Transverse colon (tissue), 4 donors: ENCODE measurements around the gene ALDH3B1. TPM values are rescaled to one million over a fixed set of nuclear protein-coding genes. Genes with fewer than 3 reads are reported as not detected.

Experiments
- DNase-seq: peaks from one replicate; pipeline ENCODE4 v3.0.0-alpha.2; 2019
- H3K27ac ChIP-seq, 4 donors: fragments of 200-600 bp; sonication (generic); 2 replicates each; pipeline ENCODE4 v1.5.1; 2016 to 2018; ENCODE audit warnings: inconsistent platforms in 4 of 4
- H3K27me3 ChIP-seq: fragments of 200-600 bp; sonication (generic); 2 replicates; pipeline ENCODE4 v1.5.1; 2017; ENCODE audit warnings: inconsistent platforms
- H3K36me3 ChIP-seq, 4 donors: fragments of 200-600 bp; sonication (generic); 2 replicates each; pipeline ENCODE4 v1.5.1; 2017 to 2019; ENCODE audit warnings: inconsistent platforms in 4 of 4
- H3K4me1 ChIP-seq, 4 donors: fragments of 200-600 bp; sonication (generic); 2 replicates each; pipeline ENCODE4 v1.5.1; 2017 to 2020; ENCODE audit warnings: inconsistent platforms in 4 of 4
- H3K4me3 ChIP-seq, 4 donors: fragments of 200-600 bp; sonication (generic); 1 replicate in 1 of 4; 2 replicates in 3 of 4; pipeline versions ENCODE4 v1.5.1 to v1.6.1; 2017 to 2019; ENCODE audit warnings: inconsistent platforms in 4 of 4
- H3K9me3 ChIP-seq, 2 donors: fragments of 200-600 bp; sonication (generic); 2 replicates each; pipeline ENCODE4 v1.5.1; 2017 to 2019; ENCODE audit warnings: inconsistent platforms in 2 of 2
- CTCF ChIP-seq, 5 experiments: fragments of 200-600 bp in 3 of 5; fragments of 450-650 bp in 2 of 5; sonication (generic) in 3 of 5; IDR thresholded peaks; 1 replicate in 2 of 5; 2 replicates in 3 of 5; pipeline ENCODE4 v1.5.1; 2016 to 2017; ENCODE audit warnings: antibody characterized with exemption in 5 of 5, inconsistent platforms in 3 of 5, mild to moderate bottlenecking in 2 of 5, moderate library complexity in 1 of 5
- EP300 ChIP-seq: sonication (generic); formaldehyde crosslinking; IDR thresholded peaks from one replicate; pipeline ENCODE4 v1.6.1; 2017; ENCODE audit warnings: antibody characterized with exemption, low read depth
- POLR2A ChIP-seq: fragments of 450-650 bp; IDR thresholded peaks from one replicate; pipeline ENCODE4 v1.6.1; 2016; ENCODE audit warnings: antibody characterized with exemption, mild to moderate bottlenecking, moderate library complexity
- POLR2AphosphoS5 ChIP-seq, 3 donors: sonication (generic); formaldehyde crosslinking; IDR thresholded peaks; one replicate each; pipeline ENCODE4 v1.6.1; 2016; ENCODE audit warnings: antibody characterized with exemption in 3 of 3
- WGBS, 2 donors: methylation state at CpG; one replicate each; pipeline ENCODE4 v1.1.5; 2018; ENCODE audit warnings: low coverage in 1 of 2; 5-methylcytosine and 5-hydroxymethylcytosine counted together
- in situ Hi-C, 4 donors: fragments of 200-750 bp; cut with MboI; loops; one replicate each; pipeline versions ENCODE4 v1.15.0 to v1.15.1; 2017; ENCODE audit warnings: low sequenced_read_pairs in 3 of 4, low pct_ligation_motif_present in 1 of 4, low pct_unique_long_range_greater_than_20kb in 1 of 4
- intact Hi-C: fragments of 100-400 bp; cut with DNase I; formaldehyde crosslinking; loops from one replicate; pipeline ENCODE4 v1.15.1; 2023; ENCODE audit warnings: low total_unique reads
- total RNA-seq, 4 donors: library from RNA; depleted of rRNA; stranded (reverse); fragments of >200 nt; gene quantifications; one replicate each; pipeline ENCODE4 v1.1.0, GENCODE V29; 2016

ALDH3B1 gene
- total RNA-seq, 4 donors from 2014 or later, result 12.1 to 14.9 (median 13.5) TPM

DNA sequence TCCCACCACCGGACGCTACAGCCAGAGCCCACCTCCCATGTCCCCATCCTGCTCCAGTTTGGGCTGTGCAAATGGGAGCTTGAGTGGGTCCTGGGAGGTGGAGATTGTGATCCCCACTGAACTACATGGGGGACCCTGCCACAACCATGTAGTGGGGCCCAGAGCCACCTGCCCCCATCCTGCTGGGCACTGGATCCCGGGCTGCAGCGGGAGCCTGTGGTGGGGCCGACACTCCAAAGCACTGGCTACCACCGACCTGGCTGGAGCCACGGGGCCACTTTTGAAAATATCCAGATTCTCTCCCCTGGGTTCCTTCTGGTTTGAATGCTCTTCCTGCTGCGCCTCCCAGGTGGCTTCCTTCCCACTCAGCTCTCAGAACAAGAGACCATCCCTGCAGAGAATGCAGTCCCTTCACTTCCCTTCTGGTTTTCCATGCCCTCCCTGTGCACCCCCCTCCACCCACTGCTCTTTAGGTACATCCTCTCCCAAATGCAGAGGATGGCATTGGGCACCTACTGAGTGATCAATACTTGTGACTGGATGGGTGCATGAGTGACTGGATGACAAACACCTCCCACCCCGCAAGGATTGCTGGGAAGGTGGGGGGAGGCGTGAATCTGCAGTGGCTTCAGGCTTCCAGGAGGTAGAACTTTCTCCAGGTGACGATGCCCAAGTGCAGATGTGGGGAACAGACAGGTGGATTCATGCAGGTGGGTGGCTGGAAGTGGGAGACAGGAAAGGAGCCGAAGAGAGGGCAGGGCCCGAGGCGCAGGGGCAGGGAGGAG, 5.4 kb upstream of the ALDH3B1 start:
- in situ Hi-C loops, result no loop called here
- Histone ChIP-seq H3K27me3 (no peaks in the 10 kb centered on the region), H3K4me3 (peak overlapping the region in 2 of 4 donors; percentile 66 to 85), H3K27ac (peak overlapping the region in 2 of 4 donors; percentile 89 to 91), H3K4me1 (peaks cover 15 to 40% (median 25%) of the 10 kb centered on the region in 4 donors), H3K36me3 (no peaks in the 10 kb centered on the region), H3K9me3 (no peaks in the 10 kb centered on the region)
- WGBS, 2 donors, result 78% methylated on average over 14 of the region's 14 CpGs; no CpG with 5 or more reads in 1 of the 2 donors
- DNase-seq, result no peak
- intact Hi-C loops, result loop anchor here (10.0 kb wide), 1 partner anchor 200 kb away; no protein-coding TSS in a partner anchor
- TF ChIP-seq EP300 (no peak), CTCF (IDR thresholded peaks at IDR 0.05) (no peak), POLR2A (no peak)

- Histone ChIP-seq H3K4me3 (no peak overlapping the region), H3K27ac (no peak overlapping the region), H3K4me1 (peaks cover 29 to 59% (median 42%) of the 10 kb centered on the region in 4 donors), H3K9me3 (no peaks in the 10 kb centered on the region), H3K36me3 (no peaks in the 10 kb centered on the region), H3K27me3 (no peaks in the 10 kb centered on the region)
- in situ Hi-C loops, result no loop called here
- WGBS, 2 donors, result 99% methylated on average over 7 of the region's 7 CpGs; no CpG with 5 or more reads in 1 of the 2 donors
- intact Hi-C loops, result loop anchor here (10.0 kb wide), 1 partner anchor 198 kb away; no protein-coding TSS in a partner anchor
- TF ChIP-seq EP300, result no peak
- TF ChIP-seq CTCF (IDR thresholded peaks at IDR 0.05), result no peak
- TF ChIP-seq POLR2AphosphoS5 (IDR thresholded peaks at IDR 0.05), result no peak
- no peak for DNase-seq
Observed at GRCh38 chr11:68006606-68007166, 3.4 kb upstream of the ALDH3B1 start.

GRCh38 chr11:68007498-68008380, 2.4 kb upstream of the ALDH3B1 start:
- H3K9me3 ChIP-seq, result no peaks in the 10 kb centered on the region
- WGBS, 2 donors, result 84% methylated on average over 16 of the region's 16 CpGs; no CpG with 5 or more reads in 1 of the 2 donors
- H3K36me3 ChIP-seq, result no peaks in the 10 kb centered on the region
- DNase-seq, result no peak
- peaks cover 29 to 54% (median 42%) of the 10 kb centered on the region in 4 donors for H3K4me1 ChIP-seq
- in situ Hi-C loops, result no loop called here
- H3K27ac ChIP-seq, result peak overlapping the region in 3 of 4 donors; percentile 87 to 96 (median 95)
- H3K27me3 ChIP-seq, result no peaks in the 10 kb centered on the region
- TF ChIP-seq EP300, result no peak
- TF ChIP-seq CTCF (IDR thresholded peaks at IDR 0.05), result no peak
- no peak for TF ChIP-seq POLR2AphosphoS5 (IDR thresholded peaks at IDR 0.05)
- no peak for TF ChIP-seq POLR2A
- no peak overlapping the region for H3K4me3 ChIP-seq
- intact Hi-C loops, result loop anchor here (10.0 kb wide), 1 partner anchor 197 kb away; no protein-coding TSS in a partner anchor
